Measurements from ENCODE around the gene TRIOBP. TPM values are rescaled to one million over a fixed set of nuclear protein-coding genes. Genes with fewer than 3 reads are reported as not detected.

Gene TRIOBP
- total RNA-seq, 1 experiment from 2014 or later: 170 TPM

DNA sequence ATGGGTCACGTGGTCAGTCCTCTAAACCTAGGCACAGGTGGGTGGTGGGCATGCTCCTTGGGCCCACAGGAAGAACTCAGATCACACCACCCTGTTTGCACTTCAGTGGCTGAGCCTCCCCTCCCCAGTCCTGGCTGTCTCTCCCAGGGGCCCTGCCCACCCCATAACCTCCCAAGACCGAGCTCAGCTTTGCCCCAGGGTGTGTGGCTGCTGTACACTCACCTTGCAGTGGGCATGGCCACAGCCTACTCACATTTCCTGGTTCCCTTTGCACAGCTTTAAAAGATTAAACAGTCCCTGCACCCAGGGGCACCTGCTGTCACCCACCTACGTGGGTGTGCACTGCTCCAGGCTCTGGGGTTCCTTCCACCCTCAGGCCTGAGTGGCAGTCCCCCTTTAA lies 13.8 kb downstream of the TRIOBP start:
- BruUV-seq (replicated peaks): TSS peak; percentile 100
- ChIA-PET CTCF (no interaction called here), POLR2A (ENCODE audit: unreplicated experiment) (interaction anchor here (0.5 to 0.7 kb wide), 3 partner anchors 43 to 493 kb away, joined by 3 to 11 read pairs (median 5); no protein-coding TSS in a partner anchor)
- no peak for TF ChIP-seq EZH2 (IDR thresholded peaks at IDR 0.05; ENCODE audit: low read depth)
- no peak for TF ChIP-seq CTCF (conservative IDR thresholded peaks at IDR 0.05)
- Histone ChIP-seq H3K27me3 (ENCODE audit: insufficient read depth, low read depth) (no peaks in the 10 kb centered on the region), H3K36me3 (ENCODE audit: low read depth) (no peaks in the 10 kb centered on the region), H3K9me3 (ENCODE audit: insufficient read depth, low read depth) (no peaks in the 10 kb centered on the region), H3K4me2 (peak overlapping the region; percentile 71), H3K79me2 (ENCODE audit: low read depth) (no peaks in the 10 kb centered on the region), H3K27ac (peak overlapping the region; percentile 38), H3K4me1 (replicated peaks; ENCODE audit: insufficient read depth) (peaks cover 21% of the 10 kb centered on the region), H3K9me2 (ENCODE audit: insufficient read depth) (no peaks in the 10 kb centered on the region), H4K20me1 (ENCODE audit: insufficient read depth) (no peaks in the 10 kb centered on the region), H2AFZ (no peak overlapping the region), H3K4me3 (no peak overlapping the region; the same call in 1 of the 2 replicates), H3F3A (ENCODE audit: insufficient read depth, low read depth) (peaks cover 21% of the 10 kb centered on the region)
- DNase-seq: peak; percentile 58 to 79
- intact Hi-C loops (cut with micrococcal nuclease; ENCODE audit: unreplicated experiment): no loop called here

- no peak for DNase-seq
- TF ChIP-seq EZH2 (IDR thresholded peaks at IDR 0.05; ENCODE audit: low read depth) (no peak), CTCF (conservative IDR thresholded peaks at IDR 0.05) (no peak)
- peaks cover 25% of the 10 kb centered on the region for H3K4me1 ChIP-seq (replicated peaks; ENCODE audit: insufficient read depth)
- ChIA-PET CTCF (interaction anchor here (0.6 kb wide), 1 partner anchor 60 kb away, joined by 7 read pairs; no protein-coding TSS in a partner anchor), POLR2A (ENCODE audit: unreplicated experiment) (interaction anchor here (0.7 kb wide), 1 partner anchor 10 kb away, joined by 4 read pairs; no protein-coding TSS in a partner anchor)
- peaks cover 18% of the 10 kb centered on the region for H3F3A ChIP-seq (ENCODE audit: insufficient read depth, low read depth)
- intact Hi-C loops (cut with micrococcal nuclease; ENCODE audit: unreplicated experiment): no loop called here
- no peaks in the 10 kb centered on the region for H4K20me1 ChIP-seq (ENCODE audit: insufficient read depth)
- H2AFZ ChIP-seq: no peak overlapping the region
- H3K27me3 ChIP-seq (ENCODE audit: insufficient read depth, low read depth): no peaks in the 10 kb centered on the region
- no peak overlapping the region for H3K4me3 ChIP-seq
- H3K79me2 ChIP-seq (ENCODE audit: low read depth): no peaks in the 10 kb centered on the region
- BruUV-seq (replicated peaks): no TSS peak
- H3K27ac ChIP-seq: no peak overlapping the region
- H3K4me2 ChIP-seq: peak overlapping the region; percentile 71
- no peaks in the 10 kb centered on the region for H3K9me3 ChIP-seq (ENCODE audit: insufficient read depth, low read depth)
- no peaks in the 10 kb centered on the region for H3K9me2 ChIP-seq (ENCODE audit: insufficient read depth)
- H3K36me3 ChIP-seq (ENCODE audit: low read depth): no peaks in the 10 kb centered on the region
These were observed 14.6 kb downstream of the TRIOBP start for GRCh38 chr22:37711490-37711889.

DNA sequence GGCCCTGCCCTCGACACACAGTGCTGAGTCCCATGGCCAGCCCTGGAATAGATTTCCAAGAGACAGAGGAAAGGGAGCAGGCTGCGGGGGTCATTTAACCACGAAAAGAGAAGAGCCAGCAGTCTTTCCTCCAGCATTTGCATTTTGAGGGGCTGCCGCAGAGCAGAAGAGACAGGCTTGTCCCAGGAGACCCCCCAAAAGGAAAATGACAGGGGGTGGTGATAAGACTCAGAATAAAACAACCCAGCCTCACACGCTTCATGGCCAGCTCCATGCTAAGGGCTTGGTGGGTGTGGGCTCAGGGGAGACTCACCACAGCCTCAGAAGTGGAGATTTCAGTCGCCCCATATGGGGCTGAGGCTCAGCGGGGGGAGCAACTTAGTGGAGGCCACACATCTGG lies 16.9 kb downstream of the TRIOBP start:
- TF ChIP-seq CTCF (conservative IDR thresholded peaks at IDR 0.05) (no peak), EZH2 (IDR thresholded peaks at IDR 0.05; ENCODE audit: low read depth) (no peak)
- POLR2A ChIA-PET (ENCODE audit: unreplicated experiment): no interaction called here
- BruUV-seq (replicated peaks): no TSS peak
- Histone ChIP-seq H3K27me3 (ENCODE audit: insufficient read depth, low read depth) (no peaks in the 10 kb centered on the region), H3K9me2 (ENCODE audit: insufficient read depth) (no peaks in the 10 kb centered on the region), H3K27ac (no peak overlapping the region), H3F3A (ENCODE audit: insufficient read depth, low read depth) (peaks cover 20% of the 10 kb centered on the region), H3K4me1 (replicated peaks; ENCODE audit: insufficient read depth) (peaks cover 32% of the 10 kb centered on the region), H2AFZ (no peak overlapping the region), H3K4me2 (no peak overlapping the region), H3K9me3 (ENCODE audit: insufficient read depth, low read depth) (no peaks in the 10 kb centered on the region), H3K79me2 (ENCODE audit: low read depth) (no peaks in the 10 kb centered on the region), H4K20me1 (ENCODE audit: insufficient read depth) (no peaks in the 10 kb centered on the region), H3K4me3 (no peak overlapping the region), H3K36me3 (ENCODE audit: low read depth) (no peaks in the 10 kb centered on the region)
- CTCF ChIA-PET: no interaction called here
- DNase-seq: no peak
- intact Hi-C loops (cut with micrococcal nuclease; ENCODE audit: unreplicated experiment): no loop called here

Data from PC-9 (cell line).